Prostate gland (tissue), 1 donor: ENCODE data around the gene TTN.

Source experiments
- POLR2A ChIP-seq: fragments of 450-650 bp; IDR thresholded peaks from one replicate; pipeline ENCODE4 v1.6.1; 2016; ENCODE audit warnings: antibody characterized with exemption, mild to moderate bottlenecking
- POLR2AphosphoS5 ChIP-seq: sonication (generic); formaldehyde crosslinking; IDR thresholded peaks from one replicate; pipeline ENCODE4 v1.6.1; 2017; ENCODE audit warnings: antibody characterized with exemption

DNA sequence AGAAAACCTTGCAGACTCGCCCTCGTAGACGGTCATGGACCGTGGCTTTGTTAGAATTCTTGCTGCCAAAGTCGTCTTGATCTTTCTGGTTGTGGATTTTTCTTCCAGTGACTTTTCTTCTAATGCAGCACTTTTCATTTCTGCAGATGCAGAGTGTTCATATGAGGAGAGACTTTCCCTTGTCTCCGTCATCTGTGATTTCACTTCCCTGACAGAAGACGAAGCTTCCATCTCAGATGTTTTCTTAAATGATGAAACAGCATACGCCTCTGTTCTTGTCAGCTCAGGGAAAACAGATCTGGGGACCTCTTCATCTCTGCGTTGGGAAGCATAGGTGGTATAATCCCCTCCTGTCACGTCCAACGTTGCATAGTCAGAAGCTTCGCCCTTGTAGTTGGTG, 276.1 kb downstream of the TTN start:
- no peak for TF ChIP-seq POLR2A
- no peak for TF ChIP-seq POLR2AphosphoS5
